ENCODE measurements around the gene DNAJA3.

GRCh38 chr16:4474192-4474961, 48.7 kb downstream of the DNAJA3 start, which contains the start of gene NMRAL1:
- TF ChIP-seq CTCF (IDR thresholded peaks at IDR 0.05; ENCODE audit: low read depth, low read length) (no peak), EZH2phosphoT487 (IDR thresholded peaks at IDR 0.05; ENCODE audit: low read depth) (no peak)
